K562 (cell line): Measurements from ENCODE around the gene GNG5. TPM values are rescaled to one million over a fixed set of nuclear protein-coding genes. Genes with fewer than 3 reads are reported as not detected.

Source experiments
- ATAC-seq: fragments of 200-7000 bp; cut with Tn5 transposase; 3 replicates; pipeline ENCODE4 v1.9.1; 2020; ENCODE audit warnings: moderate library complexity
- BruUV-seq: library from RNA; stranded (reverse); fragments of 400-500 nt; replicated peaks from 2 replicates; lab custom pipeline; 2021; lab: Mats Ljungman, UMichigan
- CTCF ChIA-PET: fragments of 300-600 bp; formaldehyde crosslinking; extraction: SDS; loops from one replicate; lab custom pipeline; 2021; ENCODE audit warnings: low intra/inter-chr PET ratio; lab: Yijun Ruan, JAX
- POLR2A ChIA-PET: fragments of 300-600, 350-650 bp; sonication (Branson Sonifier 250); formaldehyde crosslinking; extraction: SDS; loops from one replicate; lab custom pipeline; 2021; ENCODE audit warnings: antibody characterized with exemption, inconsistent platforms; lab: Yijun Ruan, JAX
- DNase-seq, 4 experiments: peaks; one replicate each; pipeline versions ENCODE4 v3.0.0 to v3.0.0-alpha.2; 2011 to 2018; ENCODE audit warnings: low spot score in 3 of 4, mixed read lengths in 3 of 4; ENCODE audit errors: extremely low read depth in 1 of 4
- FAIRE-seq: peaks from 2 replicates; lab custom pipeline; 2011; peaks lifted over from hg19 to GRCh38; lab: Jason Lieb, UNC
- H2AFZ ChIP-seq: 2 replicates; pipeline ENCODE4 v1.6.0; 2011; ENCODE audit warnings: low read depth, low read length, control low read depth, inconsistent platforms
- H3K27ac ChIP-seq: fragments of 200-600 bp; 3 replicates; pipeline ENCODE4 v1.8.0; 2011; ENCODE audit warnings: low read depth, mild to moderate bottlenecking, control low read depth, inconsistent platforms, low read length, moderate library complexity, mixed read lengths; ENCODE audit errors: extremely low read depth
- H3K27me3 ChIP-seq, 2 experiments: fragments of 300-600 bp in 1 of 2; 2 replicates in 1 of 2; 3 replicates in 1 of 2; pipeline versions ENCODE4 v1.6.0 to v1.8.0; 2011; ENCODE audit warnings: inconsistent platforms in 2 of 2, low read length in 2 of 2, mild to moderate bottlenecking in 1 of 2, mixed read lengths in 1 of 2, moderate library complexity in 1 of 2; ENCODE audit not compliant: control insufficient read depth in 2 of 2, insufficient read depth in 2 of 2
- H3K36me3 ChIP-seq: fragments of 300-600 bp; 3 replicates; pipeline ENCODE4 v1.8.0; 2011; ENCODE audit warnings: mild to moderate bottlenecking, low read length, inconsistent platforms; ENCODE audit not compliant: control insufficient read depth, insufficient read depth
- H3K4me1 ChIP-seq, 2 experiments: fragments of 200-600 bp in 1 of 2; replicated peaks in 1 of 2; 2 replicates in 1 of 2; 3 replicates in 1 of 2; pipeline versions ENCODE4 v1.5.1 to v1.8.0; 2011; ENCODE audit warnings: inconsistent platforms in 2 of 2, low read length in 2 of 2, mild to moderate bottlenecking in 1 of 2, mixed read lengths in 1 of 2, moderate library complexity in 1 of 2; ENCODE audit not compliant: control insufficient read depth in 2 of 2, insufficient read depth in 2 of 2
- H3K4me2 ChIP-seq: 2 replicates; pipeline ENCODE4 v1.6.1; 2011; ENCODE audit warnings: low read length, control low read depth, inconsistent platforms, mixed read lengths; ENCODE audit not compliant: insufficient read depth
- H3K4me3 ChIP-seq: fragments of 200-600 bp; sonication (generic), shearing (Covaris generic); 2 replicates; pipeline ENCODE4 v1.5.1; 2016; ENCODE audit warnings: control low read depth, inconsistent platforms
- H3K79me2 ChIP-seq: fragments of 200-600 bp; 3 replicates; pipeline ENCODE4 v1.8.0; 2011; ENCODE audit warnings: low read length, inconsistent platforms; ENCODE audit not compliant: control insufficient read depth, insufficient read depth
- H3K9ac ChIP-seq, 2 experiments: 2 replicates each; pipeline versions ENCODE4 v1.6.0 to v1.6.1; 2011; ENCODE audit warnings: low read depth in 2 of 2, low read length in 2 of 2, control low read depth in 1 of 2, inconsistent platforms in 1 of 2, mild to moderate bottlenecking in 1 of 2, mixed read lengths in 1 of 2; ENCODE audit not compliant: insufficient read depth in 1 of 2
- H3K9me1 ChIP-seq: one replicate; pipeline ENCODE4 v1.6.0; 2011; ENCODE audit warnings: inconsistent platforms, mild to moderate bottlenecking, low read length, moderate library complexity; ENCODE audit not compliant: control insufficient read depth, insufficient read depth
- H3K9me3 ChIP-seq: replicated peaks from 2 replicates; pipeline ENCODE4 v1.5.1; 2011; ENCODE audit warnings: low read depth, low read length, inconsistent platforms; ENCODE audit not compliant: control insufficient read depth, insufficient read depth
- H4K20me1 ChIP-seq: replicated peaks from 2 replicates; pipeline ENCODE4 v1.6.1; 2011; ENCODE audit warnings: low read length, inconsistent platforms, mixed read lengths; ENCODE audit not compliant: control insufficient read depth, insufficient read depth
- CXXC5 ChIP-seq: fragments of 250-450 bp; sonication (Bioruptor Pico); IDR thresholded peaks from 2 replicates; pipeline ENCODE4 v1.8.0; 2022; ENCODE audit warnings: inconsistent platforms, mild to moderate bottlenecking, moderate library complexity
- HDGF ChIP-seq: fragments of 450-650 bp; IDR thresholded peaks from 2 replicates; pipeline ENCODE4 v1.6.1; 2016
- HOXB6 ChIP-seq: fragments of 250-450 bp; sonication (Bioruptor Pico); IDR thresholded peaks from 2 replicates; pipeline ENCODE4 v1.5.1; 2022; ENCODE audit warnings: mild to moderate bottlenecking, borderline replicate concordance
- PHB ChIP-seq: fragments of 250-450 bp; sonication (Bioruptor Pico); IDR thresholded peaks from 2 replicates; pipeline ENCODE4 v1.5.0; 2021
- RFX1 ChIP-seq: fragments of 450-650 bp; IDR thresholded peaks from 2 replicates; pipeline ENCODE4 v1.6.1; 2016; ENCODE audit warnings: mild to moderate bottlenecking, moderate library complexity
- XRCC4 ChIP-seq: IDR thresholded peaks from one replicate; pipeline ENCODE4 v1.6.1; 2011; ENCODE audit not compliant: insufficient read depth, insufficient read length; ENCODE audit errors: extremely low read depth
- ZNF124 ChIP-seq: sonication (generic); formaldehyde crosslinking; IDR thresholded peaks from 2 replicates; pipeline ENCODE4 v1.8.1; 2022; ENCODE audit warnings: missing genetic modification reagents
- ZNF134 ChIP-seq: fragments of 250-450 bp; sonication (Bioruptor Pico); conservative IDR thresholded peaks from 2 replicates; pipeline ENCODE4 v1.4.0; 2020
- ZNF239 ChIP-seq: fragments of 250-450 bp; sonication (Bioruptor Pico); IDR thresholded peaks from 2 replicates; pipeline ENCODE4 v1.4.0; 2020; ENCODE audit warnings: mild to moderate bottlenecking
- WGBS: fragments of 100-300 bp; shearing (Covaris generic); methylation state at CpG from one replicate; pipeline ENCODE4 v1.1.6; 2016; ENCODE audit warnings: low coverage, mixed read lengths; ENCODE audit not compliant: insufficient coverage; ENCODE audit errors: missing lambda C conversion rate; 5-methylcytosine and 5-hydroxymethylcytosine counted together
- in situ Hi-C: fragments of 300-500 bp; cut with MboI; formaldehyde crosslinking; loops from 4 replicates; pipeline ENCODE4 v1.15.0; 2018; ENCODE audit warnings: inconsistent platforms, mixed read lengths
- intact Hi-C: fragments of 100-400 bp; cut with micrococcal nuclease; formaldehyde crosslinking; loops from 2 replicates; pipeline ENCODE4 v1.14.2; 2022
- polyA plus RNA-seq, 8 experiments: library from polyadenylated mRNA; depleted of rRNA in 4 of 8; stranded (reverse) in 5 of 8; unstranded in 3 of 8; fragments of >200 nt; fragmentation: Nextera tagmentation in 2 of 8; fragmentation: Illumina TruSeq in 1 of 8; extraction: Ambion mirVana in 2 of 8; extraction: Trizol in 1 of 8; gene quantifications; 2 replicates each; pipeline versions ENCODE4 v1.2.1 to v1.2.3, GENCODE V29; 2011 to 2014; ENCODE audit warnings: inconsistent platforms in 1 of 8, missing spikeins in 1 of 8
- total RNA-seq, 7 experiments: library from RNA; depleted of rRNA in 6 of 7; stranded (reverse); fragments of >200 nt in 6 of 7; fragmentation: Illumina TruSeq in 2 of 7; extraction: Trizol in 2 of 7; gene quantifications; 2 replicates each; pipeline versions ENCODE4 v1.2.1 to v1.2.3, GENCODE V29; 2011 to 2021; ENCODE audit warnings: low replicate concordance in 1 of 7
- TF ChIP-seq, protein P1 (sequence below): fragments of 450-650 bp; IDR thresholded peaks from 2 replicates; pipeline ENCODE4 v1.6.1; 2016; ENCODE audit warnings: missing biosample characterization, missing genetic modification characterization
- TF ChIP-seq, protein P2 (sequence below): fragments of 200-800 bp; sonication (Bioruptor generic); IDR thresholded peaks from 2 replicates; pipeline ENCODE4 v1.6.1; 2017; ENCODE audit warnings: missing genetic modification characterization, missing compliant biosample characterization
- TF ChIP-seq, protein P3 (sequence below): sonication (generic); formaldehyde crosslinking; IDR thresholded peaks from 2 replicates; pipeline ENCODE4 v1.8.0; 2022; ENCODE audit warnings: mild to moderate bottlenecking, missing genetic modification reagents
- TF ChIP-seq, protein P4 (sequence below): fragments of 450-650 bp; formaldehyde crosslinking; IDR thresholded peaks from 2 replicates; pipeline ENCODE4 v1.4.0; 2022; ENCODE audit warnings: missing genetic modification characterization

The GNG5 gene
- total and polyA plus RNA-seq, 9 of the 15 experiments (the other 6 are each of a cell fraction or from before 2014, with no cell fraction given): 61.9 to 243 (median 150) TPM

DNA sequence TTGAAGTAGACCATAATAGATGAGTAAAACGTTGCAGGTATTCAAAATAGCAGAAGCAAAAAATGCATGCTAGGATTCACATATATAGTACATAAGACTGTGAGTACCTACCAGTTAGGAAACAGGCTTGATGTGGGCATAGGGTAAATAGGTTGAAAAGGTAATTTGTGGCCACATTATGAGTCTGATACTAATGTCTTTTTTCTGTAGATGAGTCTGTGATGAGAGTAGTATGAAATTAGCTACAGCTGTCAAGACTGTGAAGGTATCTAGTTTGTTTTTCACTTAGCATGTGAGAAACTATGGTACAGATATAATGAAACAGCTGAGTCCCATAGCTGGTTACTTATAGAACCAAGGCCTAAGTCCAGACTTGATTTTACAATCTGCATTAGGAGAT, 12.6 kb downstream of the GNG5 start (continued):
- TF ChIP-seq ZNF124: no peak
- no peak for TF ChIP-seq ZNF239
- TF ChIP-seq, protein P1, sequence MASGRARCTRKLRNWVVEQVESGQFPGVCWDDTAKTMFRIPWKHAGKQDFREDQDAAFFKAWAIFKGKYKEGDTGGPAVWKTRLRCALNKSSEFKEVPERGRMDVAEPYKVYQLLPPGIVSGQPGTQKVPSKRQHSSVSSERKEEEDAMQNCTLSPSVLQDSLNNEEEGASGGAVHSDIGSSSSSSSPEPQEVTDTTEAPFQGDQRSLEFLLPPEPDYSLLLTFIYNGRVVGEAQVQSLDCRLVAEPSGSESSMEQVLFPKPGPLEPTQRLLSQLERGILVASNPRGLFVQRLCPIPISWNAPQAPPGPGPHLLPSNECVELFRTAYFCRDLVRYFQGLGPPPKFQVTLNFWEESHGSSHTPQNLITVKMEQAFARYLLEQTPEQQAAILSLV (tag): no peak
- TF ChIP-seq HOXB6: no peak
- no peak for TF ChIP-seq XRCC4
- TF ChIP-seq ZNF134 (CRISPR knock-in tag): no peak
- no peak for TF ChIP-seq PHB (CRISPR knock-in tag)
- TF ChIP-seq, protein P2, sequence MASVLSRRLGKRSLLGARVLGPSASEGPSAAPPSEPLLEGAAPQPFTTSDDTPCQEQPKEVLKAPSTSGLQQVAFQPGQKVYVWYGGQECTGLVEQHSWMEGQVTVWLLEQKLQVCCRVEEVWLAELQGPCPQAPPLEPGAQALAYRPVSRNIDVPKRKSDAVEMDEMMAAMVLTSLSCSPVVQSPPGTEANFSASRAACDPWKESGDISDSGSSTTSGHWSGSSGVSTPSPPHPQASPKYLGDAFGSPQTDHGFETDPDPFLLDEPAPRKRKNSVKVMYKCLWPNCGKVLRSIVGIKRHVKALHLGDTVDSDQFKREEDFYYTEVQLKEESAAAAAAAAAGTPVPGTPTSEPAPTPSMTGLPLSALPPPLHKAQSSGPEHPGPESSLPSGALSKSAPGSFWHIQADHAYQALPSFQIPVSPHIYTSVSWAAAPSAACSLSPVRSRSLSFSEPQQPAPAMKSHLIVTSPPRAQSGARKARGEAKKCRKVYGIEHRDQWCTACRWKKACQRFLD (CRISPR knock-in tag): no peak

DNA sequence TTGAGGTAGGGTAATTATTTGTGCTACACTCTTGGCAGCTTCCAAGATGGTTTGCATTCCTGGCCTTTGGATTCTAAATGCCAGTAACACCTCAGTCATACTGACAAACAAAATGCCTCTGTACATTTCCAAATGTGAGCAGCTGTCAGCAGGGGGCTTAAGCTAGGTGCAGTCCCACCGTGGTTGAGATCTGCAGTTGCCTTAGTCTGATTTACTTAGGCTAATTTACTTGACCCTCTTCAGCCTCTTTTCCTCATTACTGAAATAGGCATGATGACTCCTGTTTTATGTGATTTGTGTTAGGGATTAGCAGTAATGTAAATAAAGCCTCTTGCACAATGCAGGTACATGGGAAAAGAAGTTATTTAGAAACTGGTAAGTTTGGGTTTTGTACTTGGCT, 13.7 kb downstream of the GNG5 start:
- H3K4me3 ChIP-seq: no peak overlapping the region
- 53% methylated on average over 1 of the region's 1 CpG for WGBS
- ATAC-seq (no peak), FAIRE-seq (no peak), DNase-seq (no peak)
- H3K36me3 ChIP-seq: peaks cover 94% of the 10 kb centered on the region
- no peaks in the 10 kb centered on the region for H3K4me1 ChIP-seq
- no peaks in the 10 kb centered on the region for H3K9me3 ChIP-seq
- H3K27me3 ChIP-seq: no peaks in the 10 kb centered on the region
- H3K9me1 ChIP-seq: no peaks in the 10 kb centered on the region
- intact Hi-C loops: no loop called here
- ChIA-PET CTCF (no interaction called here), POLR2A (interaction anchor here (2.5 kb wide), 1 partner anchor 12 kb away, joined by 9 read pairs; no protein-coding TSS in a partner anchor)
- H3K27ac ChIP-seq: no peak overlapping the region
- in situ Hi-C loops: no loop called here
- no peak overlapping the region for H3K9ac ChIP-seq
- BruUV-seq: no TSS peak
- no peak overlapping the region for H3K4me2 ChIP-seq
- no peak overlapping the region for H2AFZ ChIP-seq
- H4K20me1 ChIP-seq: no peaks in the 10 kb centered on the region
- peaks cover 9% of the 10 kb centered on the region; the same call in 2 of the 3 replicates for H3K79me2 ChIP-seq
- TF ChIP-seq CXXC5 (CRISPR knock-in tag): no peak
- TF ChIP-seq, protein P3, sequence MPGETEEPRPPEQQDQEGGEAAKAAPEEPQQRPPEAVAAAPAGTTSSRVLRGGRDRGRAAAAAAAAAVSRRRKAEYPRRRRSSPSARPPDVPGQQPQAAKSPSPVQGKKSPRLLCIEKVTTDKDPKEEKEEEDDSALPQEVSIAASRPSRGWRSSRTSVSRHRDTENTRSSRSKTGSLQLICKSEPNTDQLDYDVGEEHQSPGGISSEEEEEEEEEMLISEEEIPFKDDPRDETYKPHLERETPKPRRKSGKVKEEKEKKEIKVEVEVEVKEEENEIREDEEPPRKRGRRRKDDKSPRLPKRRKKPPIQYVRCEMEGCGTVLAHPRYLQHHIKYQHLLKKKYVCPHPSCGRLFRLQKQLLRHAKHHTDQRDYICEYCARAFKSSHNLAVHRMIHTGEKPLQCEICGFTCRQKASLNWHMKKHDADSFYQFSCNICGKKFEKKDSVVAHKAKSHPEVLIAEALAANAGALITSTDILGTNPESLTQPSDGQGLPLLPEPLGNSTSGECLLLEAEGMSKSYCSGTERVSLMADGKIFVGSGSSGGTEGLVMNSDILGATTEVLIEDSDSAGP (CRISPR knock-in tag): no peak
- TF ChIP-seq RFX1: no peak
- TF ChIP-seq, protein P4, sequence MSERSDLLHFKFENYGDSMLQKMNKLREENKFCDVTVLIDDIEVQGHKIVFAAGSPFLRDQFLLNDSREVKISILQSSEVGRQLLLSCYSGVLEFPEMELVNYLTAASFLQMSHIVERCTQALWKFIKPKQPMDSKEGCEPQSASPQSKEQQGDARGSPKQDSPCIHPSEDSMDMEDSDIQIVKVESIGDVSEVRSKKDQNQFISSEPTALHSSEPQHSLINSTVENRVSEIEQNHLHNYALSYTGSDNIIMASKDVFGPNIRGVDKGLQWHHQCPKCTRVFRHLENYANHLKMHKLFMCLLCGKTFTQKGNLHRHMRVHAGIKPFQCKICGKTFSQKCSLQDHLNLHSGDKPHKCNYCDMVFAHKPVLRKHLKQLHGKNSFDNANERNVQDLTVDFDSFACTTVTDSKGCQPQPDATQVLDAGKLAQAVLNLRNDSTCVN (CRISPR knock-in tag): no peak
- TF ChIP-seq HDGF: no peak
